Measurements from ENCODE around the gene SSU72.

DNA sequence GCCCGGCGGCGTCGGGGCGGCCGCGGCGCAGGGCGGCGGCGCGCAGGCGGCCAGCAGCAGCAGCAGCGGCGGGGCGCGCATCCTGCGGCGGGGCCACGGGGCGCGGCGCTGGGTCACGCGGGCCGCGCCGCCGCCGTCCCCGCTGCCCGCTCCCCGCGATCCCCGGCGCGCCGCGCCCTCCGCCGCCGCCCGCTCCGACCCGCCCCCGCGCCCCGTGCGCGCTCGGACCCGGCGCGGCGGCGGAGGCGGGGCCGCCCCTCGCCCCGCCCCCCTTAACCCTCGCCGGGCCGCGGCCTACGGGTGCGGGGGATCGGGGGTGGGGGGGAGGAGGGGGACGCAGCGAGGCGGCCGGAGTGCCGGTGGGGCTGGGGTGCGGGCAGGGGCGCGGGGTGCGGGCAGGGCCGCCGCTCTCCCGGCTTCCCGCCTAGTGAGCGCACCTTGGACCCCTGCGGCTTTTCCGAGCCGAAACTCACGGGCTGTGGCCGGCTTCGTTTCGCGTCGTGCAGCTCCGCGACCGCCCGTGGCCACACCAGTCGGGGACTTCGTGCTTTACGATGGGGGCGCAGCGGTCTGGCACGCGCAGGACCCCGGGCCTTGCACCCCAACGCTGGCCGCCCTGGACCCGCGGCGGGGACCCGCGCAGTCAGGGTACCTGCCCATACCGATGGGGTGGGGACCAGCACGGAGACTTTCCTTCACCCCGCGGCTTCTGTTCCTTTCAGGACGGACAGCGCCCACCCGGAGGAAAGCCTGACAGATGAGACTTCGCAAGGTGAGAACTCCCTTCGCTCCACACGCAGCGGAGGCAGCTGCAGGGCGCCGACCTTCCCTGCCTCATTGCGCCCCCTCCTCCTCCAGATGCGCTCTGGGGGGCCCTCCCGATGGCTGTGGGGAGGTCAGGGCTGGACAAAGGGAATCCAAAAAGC, 25.5 kb upstream of the SSU72 start, which contains the start of gene FNDC10:
- TF ChIP-seq, protein P1, sequence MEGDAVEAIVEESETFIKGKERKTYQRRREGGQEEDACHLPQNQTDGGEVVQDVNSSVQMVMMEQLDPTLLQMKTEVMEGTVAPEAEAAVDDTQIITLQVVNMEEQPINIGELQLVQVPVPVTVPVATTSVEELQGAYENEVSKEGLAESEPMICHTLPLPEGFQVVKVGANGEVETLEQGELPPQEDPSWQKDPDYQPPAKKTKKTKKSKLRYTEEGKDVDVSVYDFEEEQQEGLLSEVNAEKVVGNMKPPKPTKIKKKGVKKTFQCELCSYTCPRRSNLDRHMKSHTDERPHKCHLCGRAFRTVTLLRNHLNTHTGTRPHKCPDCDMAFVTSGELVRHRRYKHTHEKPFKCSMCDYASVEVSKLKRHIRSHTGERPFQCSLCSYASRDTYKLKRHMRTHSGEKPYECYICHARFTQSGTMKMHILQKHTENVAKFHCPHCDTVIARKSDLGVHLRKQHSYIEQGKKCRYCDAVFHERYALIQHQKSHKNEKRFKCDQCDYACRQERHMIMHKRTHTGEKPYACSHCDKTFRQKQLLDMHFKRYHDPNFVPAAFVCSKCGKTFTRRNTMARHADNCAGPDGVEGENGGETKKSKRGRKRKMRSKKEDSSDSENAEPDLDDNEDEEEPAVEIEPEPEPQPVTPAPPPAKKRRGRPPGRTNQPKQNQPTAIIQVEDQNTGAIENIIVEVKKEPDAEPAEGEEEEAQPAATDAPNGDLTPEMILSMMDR (IDR thresholded peaks at IDR 0.05; ENCODE audit: insufficient read depth, low read length, poor library complexity, severe bottlenecking), result no peak
- no peak for TF ChIP-seq EZH2phosphoT487 (conservative IDR thresholded peaks at IDR 0.05; ENCODE audit: low read length)
